Measurements from ENCODE around the gene EXOC6B.

EXOC6B gene

DNA sequence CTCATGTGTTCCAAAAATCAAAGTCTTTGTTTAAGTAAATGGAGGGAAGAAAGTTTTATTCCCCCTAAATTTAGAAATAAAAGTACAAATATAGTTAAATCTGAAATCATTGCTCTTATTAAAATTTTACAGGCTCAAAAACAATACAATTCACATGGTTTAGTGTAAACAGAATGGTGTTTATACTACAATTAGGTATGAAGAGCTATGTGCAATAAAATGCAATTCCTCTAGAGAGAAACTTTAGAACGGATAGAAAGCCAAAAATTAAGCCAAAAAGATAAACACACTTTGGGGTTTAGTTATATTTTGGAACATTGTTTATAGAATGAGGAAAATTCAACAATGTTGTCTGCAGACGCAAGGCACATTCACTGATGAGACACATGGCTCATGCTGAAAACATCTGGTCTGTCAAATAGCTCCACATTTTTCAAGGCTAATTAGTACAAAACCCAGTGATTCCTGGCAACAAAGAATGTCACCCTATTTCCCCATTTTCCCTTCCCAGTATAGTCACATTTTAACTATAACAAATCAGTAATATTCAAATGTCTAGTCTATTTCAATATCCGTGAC, 103.3 kb downstream of the EXOC6B start:
- TF ChIP-seq TCF4 (CRISPR knock-in tag; IDR thresholded peaks at IDR 0.05; ENCODE audit: borderline replicate concordance) (peak; percentile 63), TSHZ2 (CRISPR knock-in tag; IDR thresholded peaks at IDR 0.05) (peak; percentile 42; the same call in 1 of the 2 replicates), SNAI2 (CRISPR knock-in tag; IDR thresholded peaks at IDR 0.05) (no peak)
- no peak for ATAC-seq

DNA sequence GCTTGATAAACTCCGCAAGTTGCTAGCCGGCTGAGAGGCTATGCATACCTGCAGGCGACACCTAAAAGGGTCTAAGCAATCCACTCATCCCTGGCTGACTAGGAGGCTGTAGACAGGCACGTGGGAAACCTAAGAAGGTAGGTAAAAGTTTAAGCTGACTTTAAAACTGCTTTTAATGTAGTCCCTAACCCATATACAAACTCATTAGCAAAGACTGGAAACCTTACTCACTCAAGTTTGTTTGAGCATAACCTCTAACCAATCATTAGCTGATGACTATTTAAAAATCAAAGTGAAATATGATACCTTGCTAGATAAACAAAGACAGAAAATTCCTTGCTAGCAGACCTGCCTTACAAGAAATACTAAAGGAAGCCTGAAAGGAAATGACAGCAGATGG, 106.4 kb downstream of the EXOC6B start:
- no peak for ATAC-seq
- TF ChIP-seq TCF4 (CRISPR knock-in tag; IDR thresholded peaks at IDR 0.05; ENCODE audit: borderline replicate concordance) (no peak), PPARA (CRISPR knock-in tag; IDR thresholded peaks at IDR 0.05; ENCODE audit: borderline replicate concordance) (no peak), PATZ1 (CRISPR knock-in tag; IDR thresholded peaks at IDR 0.05; ENCODE audit: borderline replicate concordance) (no peak), RARB (CRISPR knock-in tag; IDR thresholded peaks at IDR 0.05) (no peak), OSR1 (CRISPR knock-in tag; IDR thresholded peaks at IDR 0.05) (no peak), ZNF8 (CRISPR knock-in tag; IDR thresholded peaks at IDR 0.05) (no peak), ARNTL (CRISPR knock-in tag; IDR thresholded peaks at IDR 0.05; ENCODE audit: borderline replicate concordance, low read depth) (no peak), ESRRG (CRISPR knock-in tag; IDR thresholded peaks at IDR 0.05) (no peak), SNAI2 (CRISPR knock-in tag; IDR thresholded peaks at IDR 0.05) (no peak), ZFP3 (CRISPR knock-in tag; IDR thresholded peaks at IDR 0.05) (no peak), ZC3H10 (CRISPR knock-in tag; IDR thresholded peaks at IDR 0.05) (no peak), BACH2 (CRISPR knock-in tag; IDR thresholded peaks at IDR 0.05; ENCODE audit: borderline replicate concordance) (no peak)
- TF ChIP-seq, protein P1, sequence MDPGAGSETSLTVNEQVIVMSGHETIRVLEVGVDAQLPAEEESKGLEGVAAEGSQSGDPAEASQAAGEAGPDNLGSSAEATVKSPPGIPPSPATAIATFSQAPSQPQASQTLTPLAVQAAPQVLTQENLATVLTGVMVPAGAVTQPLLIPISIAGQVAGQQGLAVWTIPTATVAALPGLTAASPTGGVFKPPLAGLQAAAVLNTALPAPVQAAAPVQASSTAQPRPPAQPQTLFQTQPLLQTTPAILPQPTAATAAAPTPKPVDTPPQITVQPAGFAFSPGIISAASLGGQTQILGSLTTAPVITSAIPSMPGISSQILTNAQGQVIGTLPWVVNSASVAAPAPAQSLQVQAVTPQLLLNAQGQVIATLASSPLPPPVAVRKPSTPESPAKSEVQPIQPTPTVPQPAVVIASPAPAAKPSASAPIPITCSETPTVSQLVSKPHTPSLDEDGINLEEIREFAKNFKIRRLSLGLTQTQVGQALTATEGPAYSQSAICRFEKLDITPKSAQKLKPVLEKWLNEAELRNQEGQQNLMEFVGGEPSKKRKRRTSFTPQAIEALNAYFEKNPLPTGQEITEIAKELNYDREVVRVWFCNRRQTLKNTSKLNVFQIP (CRISPR knock-in tag; IDR thresholded peaks at IDR 0.05; ENCODE audit: borderline replicate concordance, low read depth), result no peak

DNA sequence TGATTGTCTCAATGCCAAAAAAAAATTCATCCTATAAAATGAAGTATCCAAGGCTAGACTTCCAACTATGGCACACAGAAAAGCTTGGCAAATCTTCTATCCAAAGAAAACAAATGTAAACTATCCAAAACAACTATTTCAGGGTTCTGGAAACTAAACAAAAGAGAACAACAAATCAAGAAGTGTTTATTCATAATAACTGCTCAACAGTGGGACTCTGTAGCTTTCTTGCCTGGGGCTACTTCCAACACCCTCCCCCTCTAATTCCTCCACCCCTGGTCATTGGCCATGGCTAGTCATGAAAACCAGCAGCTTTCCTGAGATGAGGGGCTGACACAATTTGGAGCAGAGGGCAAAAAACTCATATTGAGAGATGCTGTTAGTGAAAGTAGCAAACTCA, 107.0 kb downstream of the EXOC6B start:
- ATAC-seq, result no peak
- no peak for TF ChIP-seq ZC3H10 (CRISPR knock-in tag; IDR thresholded peaks at IDR 0.05)
- TF ChIP-seq CREB5 (CRISPR knock-in tag; IDR thresholded peaks at IDR 0.05; ENCODE audit: low read depth), result no peak
- TF ChIP-seq ARNTL (CRISPR knock-in tag; IDR thresholded peaks at IDR 0.05; ENCODE audit: borderline replicate concordance, low read depth), result no peak
- TF ChIP-seq TCF4 (CRISPR knock-in tag; IDR thresholded peaks at IDR 0.05; ENCODE audit: borderline replicate concordance), result no peak
- no peak for TF ChIP-seq ZFP30 (CRISPR knock-in tag; IDR thresholded peaks at IDR 0.05)
- no peak for TF ChIP-seq ESRRG (CRISPR knock-in tag; IDR thresholded peaks at IDR 0.05)
- no peak for TF ChIP-seq TOX (CRISPR knock-in tag; IDR thresholded peaks at IDR 0.05; ENCODE audit: borderline replicate concordance)
- TF ChIP-seq, protein P2, sequence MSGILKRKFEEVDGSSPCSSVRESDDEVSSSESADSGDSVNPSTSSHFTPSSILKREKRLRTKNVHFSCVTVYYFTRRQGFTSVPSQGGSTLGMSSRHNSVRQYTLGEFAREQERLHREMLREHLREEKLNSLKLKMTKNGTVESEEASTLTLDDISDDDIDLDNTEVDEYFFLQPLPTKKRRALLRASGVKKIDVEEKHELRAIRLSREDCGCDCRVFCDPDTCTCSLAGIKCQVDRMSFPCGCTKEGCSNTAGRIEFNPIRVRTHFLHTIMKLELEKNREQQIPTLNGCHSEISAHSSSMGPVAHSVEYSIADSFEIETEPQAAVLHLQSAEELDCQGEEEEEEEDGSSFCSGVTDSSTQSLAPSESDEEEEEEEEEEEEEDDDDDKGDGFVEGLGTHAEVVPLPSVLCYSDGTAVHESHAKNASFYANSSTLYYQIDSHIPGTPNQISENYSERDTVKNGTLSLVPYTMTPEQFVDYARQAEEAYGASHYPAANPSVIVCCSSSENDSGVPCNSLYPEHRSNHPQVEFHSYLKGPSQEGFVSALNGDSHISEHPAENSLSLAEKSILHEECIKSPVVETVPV (CRISPR knock-in tag; IDR thresholded peaks at IDR 0.05), result no peak
- no peak for TF ChIP-seq PATZ1 (CRISPR knock-in tag; IDR thresholded peaks at IDR 0.05; ENCODE audit: borderline replicate concordance)
- TF ChIP-seq SNAI2 (CRISPR knock-in tag; IDR thresholded peaks at IDR 0.05), result no peak

Data from SK-N-SH treated with all-trans-retinoic acid at 6 μM for 48 hours (cell line).